CD4-positive, alpha-beta T cell (primary cell): Measurements from ENCODE around the gene MKI67. TPM values are rescaled to one million over a fixed set of nuclear protein-coding genes. Genes with fewer than 3 reads are reported as not detected.
A peak's percentile ranks its signal among the peaks of the same experiment; 100 is the strongest.

Experiments
- ATAC-seq: fragments of 200-7000 bp; cut with Tn5 transposase; one replicate; pipeline ENCODE4 v1.10.0; 2022; ENCODE audit warnings: mild to moderate bottlenecking; ENCODE audit not compliant: poor library complexity
- CTCF ChIA-PET: fragments of 350-600 bp; sonication (Branson Sonifier 250); formaldehyde crosslinking; loops from one replicate; lab custom pipeline; 2021; ENCODE audit warnings: antibody characterized with exemption, inconsistent platforms; lab: Charles Lee
- POLR2A ChIA-PET: fragments of 350-600 bp; sonication (Branson Sonifier 250); formaldehyde crosslinking; loops from one replicate; lab custom pipeline; 2021; ENCODE audit warnings: antibody characterized with exemption, inconsistent platforms; lab: Charles Lee
- DNase-seq, 14 experiments: peaks; one replicate each; pipeline ENCODE4 v3.0.0-alpha.2; 2013 to 2020; ENCODE audit warnings: mixed read lengths in 2 of 14
- H3K27ac ChIP-seq, 2 donors: one replicate each; pipeline versions ENCODE4 v1.5.1 to v1.7.0; 2013; ENCODE audit warnings: low read length in 2 of 2, low read depth in 1 of 2, mild to moderate bottlenecking in 1 of 2
- H3K27me3 ChIP-seq, 2 experiments: 1 replicate in 1 of 2; 2 replicates in 1 of 2; pipeline versions ENCODE4 v1.6.1 to v1.7.0; 2013; ENCODE audit warnings: low read length in 2 of 2, control low read depth in 1 of 2, mild to moderate bottlenecking in 1 of 2, moderate library complexity in 1 of 2; ENCODE audit not compliant: insufficient read depth in 2 of 2, control insufficient read depth in 1 of 2
- H3K36me3 ChIP-seq: one replicate; pipeline ENCODE4 v1.6.1; 2013; ENCODE audit warnings: low read length, control low read depth; ENCODE audit not compliant: insufficient read depth
- H3K4me1 ChIP-seq: one replicate; pipeline ENCODE4 v1.6.1; 2013; ENCODE audit warnings: low read length, control low read depth; ENCODE audit not compliant: insufficient read depth
- H3K4me3 ChIP-seq: one replicate; pipeline ENCODE4 v1.5.1; 2013; ENCODE audit warnings: mild to moderate bottlenecking, low read length, moderate library complexity
- H3K9me3 ChIP-seq, 2 experiments: 1 replicate in 1 of 2; 2 replicates in 1 of 2; pipeline versions ENCODE4 v1.6.1 to v1.7.0; 2013; ENCODE audit warnings: low read length in 2 of 2, mild to moderate bottlenecking in 2 of 2, control low read depth in 1 of 2, moderate library complexity in 1 of 2; ENCODE audit not compliant: control insufficient read depth in 1 of 2, insufficient read depth in 1 of 2
- H3K27ac Mint-ChIP-seq: one replicate; pipeline ENCODE4 v1.8.0; 2020; ENCODE audit warnings: mixed read lengths
- H3K27me3 Mint-ChIP-seq: one replicate; pipeline ENCODE4 v1.8.0; 2021; ENCODE audit warnings: mixed read lengths
- H3K36me3 Mint-ChIP-seq: one replicate; pipeline ENCODE4 v1.8.0; 2021; ENCODE audit warnings: low read depth, mixed read lengths
- H3K4me1 Mint-ChIP-seq: one replicate; pipeline ENCODE4 v1.8.0; 2021; ENCODE audit warnings: low read depth, mixed read lengths
- H3K4me3 Mint-ChIP-seq: one replicate; pipeline ENCODE4 v1.8.0; 2020; ENCODE audit warnings: mild to moderate bottlenecking, mixed read lengths
- H3K9me3 Mint-ChIP-seq: one replicate; pipeline ENCODE4 v1.8.0; 2020; ENCODE audit warnings: mixed read lengths
- intact Hi-C, 2 experiments: fragments of 100-400 bp; cut with DNase I in 1 of 2; cut with micrococcal nuclease in 1 of 2; formaldehyde crosslinking; loops; one replicate each; pipeline versions ENCODE4 v1.15.1 to v1.9.0; 2023 to 2025; cut with DNase I, micrococcal nuclease
- total RNA-seq, 174 experiments: library from RNA in 2 of 174; stranded (reverse) in 2 of 174; gene quantifications; one replicate each; pipeline ENCODE4 v1.2.3 and lab custom pipeline; 2021 to 2026
- TF ChIP-seq, protein P1 (sequence below): fragments of 200-600 bp; IDR thresholded peaks from one replicate; pipeline ENCODE4 v1.8.0; 2022; ENCODE audit warnings: antibody characterized with exemption, mild to moderate bottlenecking

The MKI67 gene
- total RNA-seq, 2 experiments from 2014 or later: 0.92 to 1.2 TPM

DNA sequence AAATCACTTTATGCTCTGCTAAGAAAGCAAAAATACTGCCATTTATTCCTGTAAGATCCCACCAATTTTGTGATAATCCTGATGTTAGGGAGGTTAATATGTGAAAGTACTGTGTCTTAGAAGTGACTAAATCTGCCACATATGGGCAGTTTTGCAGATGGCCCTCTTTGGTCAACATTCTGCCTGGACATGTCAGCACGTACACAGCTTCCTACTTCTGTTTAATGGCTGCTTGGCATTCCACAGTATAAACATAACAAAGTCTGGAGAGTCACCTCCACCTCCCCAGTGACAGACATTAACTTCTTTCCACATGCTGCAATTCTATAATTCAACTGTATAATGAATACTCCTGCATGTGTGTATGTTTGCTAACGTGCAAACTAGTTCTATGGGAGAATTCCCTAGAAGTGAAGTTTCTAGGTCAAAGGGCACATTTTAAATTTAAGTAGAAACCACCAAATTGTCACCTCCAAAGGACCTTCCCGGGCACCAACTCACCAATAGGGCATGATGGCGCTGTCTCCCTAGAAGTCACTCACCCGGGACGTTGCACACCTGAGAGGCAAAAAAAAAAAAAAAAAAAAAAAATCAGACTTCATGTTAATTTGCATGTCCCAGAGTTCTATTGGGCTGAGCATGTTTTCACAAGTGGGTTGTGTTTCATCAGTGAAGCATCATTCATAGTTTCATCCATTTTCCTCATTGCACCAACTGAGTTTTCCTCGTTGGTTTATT, 38.9 kb downstream of the MKI67 start:
- H3K9me3 ChIP-seq: no peaks in the 10 kb centered on the region
- ATAC-seq (no peak), DNase-seq (peak in 3 of 14 experiments; percentile 23 to 47 (median 23))
- Mint-ChIP-seq H3K4me3 (no peak overlapping the region), H3K27me3 (no peaks in the 10 kb centered on the region), H3K36me3 (peaks cover 25% of the 10 kb centered on the region), H3K9me3 (no peaks in the 10 kb centered on the region), H3K27ac (no peak overlapping the region), H3K4me1 (no peaks in the 10 kb centered on the region)
- H3K4me1 ChIP-seq: peaks cover 5% of the 10 kb centered on the region
- intact Hi-C loops: no loop called here
- no peak overlapping the region for H3K27ac ChIP-seq
- TF ChIP-seq, protein P1, sequence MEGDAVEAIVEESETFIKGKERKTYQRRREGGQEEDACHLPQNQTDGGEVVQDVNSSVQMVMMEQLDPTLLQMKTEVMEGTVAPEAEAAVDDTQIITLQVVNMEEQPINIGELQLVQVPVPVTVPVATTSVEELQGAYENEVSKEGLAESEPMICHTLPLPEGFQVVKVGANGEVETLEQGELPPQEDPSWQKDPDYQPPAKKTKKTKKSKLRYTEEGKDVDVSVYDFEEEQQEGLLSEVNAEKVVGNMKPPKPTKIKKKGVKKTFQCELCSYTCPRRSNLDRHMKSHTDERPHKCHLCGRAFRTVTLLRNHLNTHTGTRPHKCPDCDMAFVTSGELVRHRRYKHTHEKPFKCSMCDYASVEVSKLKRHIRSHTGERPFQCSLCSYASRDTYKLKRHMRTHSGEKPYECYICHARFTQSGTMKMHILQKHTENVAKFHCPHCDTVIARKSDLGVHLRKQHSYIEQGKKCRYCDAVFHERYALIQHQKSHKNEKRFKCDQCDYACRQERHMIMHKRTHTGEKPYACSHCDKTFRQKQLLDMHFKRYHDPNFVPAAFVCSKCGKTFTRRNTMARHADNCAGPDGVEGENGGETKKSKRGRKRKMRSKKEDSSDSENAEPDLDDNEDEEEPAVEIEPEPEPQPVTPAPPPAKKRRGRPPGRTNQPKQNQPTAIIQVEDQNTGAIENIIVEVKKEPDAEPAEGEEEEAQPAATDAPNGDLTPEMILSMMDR: no peak
- no peak overlapping the region for H3K4me3 ChIP-seq
- H3K36me3 ChIP-seq: peaks cover 29% of the 10 kb centered on the region
- ChIA-PET POLR2A (no interaction called here), CTCF (no interaction called here)
- H3K27me3 ChIP-seq: no peaks in the 10 kb centered on the region

DNA sequence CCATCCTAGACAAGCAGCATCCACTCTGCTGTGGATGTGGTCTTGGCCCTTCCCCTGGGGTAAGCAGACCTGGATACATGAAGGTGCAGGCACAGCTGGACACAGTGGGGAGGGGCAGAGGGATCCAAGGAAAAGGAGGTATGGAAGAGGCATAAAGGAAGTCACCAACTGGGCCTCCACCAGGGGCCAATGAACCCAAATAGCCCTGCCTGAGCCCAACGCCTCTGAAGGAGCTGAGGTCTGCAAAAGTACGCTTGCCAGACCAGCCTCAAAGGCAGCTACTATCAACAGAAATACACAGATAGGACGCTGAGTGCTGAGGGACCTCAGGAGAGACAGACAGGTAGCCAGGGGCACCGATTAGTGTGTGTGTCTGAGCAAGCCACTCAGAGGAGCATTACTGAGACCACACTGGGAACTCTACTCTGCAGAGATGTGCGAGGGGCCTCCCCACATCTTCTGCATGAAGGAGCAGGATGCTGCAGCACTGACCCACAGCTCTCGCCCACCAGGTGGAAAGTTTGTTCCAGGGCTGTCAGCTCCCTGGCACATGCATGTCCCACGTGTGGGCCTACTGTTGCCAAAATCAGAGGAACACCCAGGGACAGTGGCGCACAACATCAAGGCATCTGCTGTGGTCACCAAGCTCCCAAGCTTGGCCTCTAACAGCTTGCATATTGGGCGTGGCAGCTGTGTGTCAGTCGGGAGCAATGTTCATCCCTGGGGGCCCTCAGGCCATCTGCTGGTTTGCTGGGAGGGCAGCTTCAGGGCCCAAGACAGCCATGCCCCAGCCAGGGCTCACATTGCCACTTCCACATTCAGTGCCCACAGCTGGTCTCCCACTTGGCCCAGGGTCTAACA, 40.0 kb downstream of the MKI67 start:
- CTCF ChIA-PET: interaction anchor here (0.7 kb wide), 1 partner anchor 153 kb away, joined by 4 read pairs; no protein-coding TSS in a partner anchor
- TF ChIP-seq, protein P1: no peak
- Histone ChIP-seq H3K27me3 (no peaks in the 10 kb centered on the region), H3K4me1 (peaks cover 5% of the 10 kb centered on the region), H3K36me3 (peaks cover 33% of the 10 kb centered on the region), H3K27ac (no peak overlapping the region), H3K9me3 (no peaks in the 10 kb centered on the region), H3K4me3 (no peak overlapping the region)
- intact Hi-C loops: no loop called here
- Mint-ChIP-seq H3K9me3 (no peaks in the 10 kb centered on the region), H3K4me1 (no peaks in the 10 kb centered on the region), H3K4me3 (no peak overlapping the region), H3K36me3 (peaks cover 31% of the 10 kb centered on the region), H3K27ac (no peak overlapping the region), H3K27me3 (no peaks in the 10 kb centered on the region)
- POLR2A ChIA-PET: no interaction called here
- ATAC-seq (no peak), DNase-seq (no peak)

DNA sequence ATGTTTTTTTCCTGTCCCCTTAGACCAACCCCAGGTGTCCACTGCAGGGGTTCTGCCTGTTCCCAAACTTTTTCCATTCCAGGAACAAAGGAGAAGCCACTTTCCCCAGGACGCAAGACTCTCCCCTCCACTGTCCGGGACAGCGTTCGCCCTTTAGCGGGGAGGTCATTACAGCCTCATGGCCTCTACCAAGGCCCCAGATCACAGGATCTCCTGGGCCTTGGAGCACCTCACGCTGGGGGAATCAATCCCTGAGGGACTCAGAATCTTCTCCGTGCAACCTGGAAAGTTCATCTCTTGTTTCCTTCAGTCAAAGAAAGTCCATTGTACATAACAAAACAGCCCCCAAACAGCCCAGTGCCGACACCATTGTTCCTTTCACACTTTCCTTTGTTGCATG, 41.2 kb downstream of the MKI67 start:
- Histone ChIP-seq H3K4me3 (no peak overlapping the region), H3K27ac (no peak overlapping the region), H3K9me3 (no peaks in the 10 kb centered on the region), H3K4me1 (peaks cover 5% of the 10 kb centered on the region), H3K36me3 (peaks cover 46% of the 10 kb centered on the region), H3K27me3 (no peaks in the 10 kb centered on the region)
- ChIA-PET POLR2A (no interaction called here), CTCF (interaction anchor here (2.0 kb wide), 1 partner anchor 50 kb away, joined by 6 read pairs; no protein-coding TSS in a partner anchor)
- DNase-seq: no peak
- H3K4me1 Mint-ChIP-seq: no peaks in the 10 kb centered on the region
- TF ChIP-seq, protein P1: no peak
- ATAC-seq: no peak
- H3K27ac Mint-ChIP-seq: no peak overlapping the region
- no peaks in the 10 kb centered on the region for H3K27me3 Mint-ChIP-seq
- intact Hi-C loops: no loop called here
- peaks cover 44% of the 10 kb centered on the region for H3K36me3 Mint-ChIP-seq
- no peak overlapping the region for H3K4me3 Mint-ChIP-seq
- H3K9me3 Mint-ChIP-seq: no peaks in the 10 kb centered on the region
